ENCODE data around the gene ADM.

Gene ADM

GRCh38 chr11:10354389-10354788 is 49.5 kb downstream of the ADM start:
- in situ Hi-C loops (cut with HindIII; ENCODE audit: low sequenced_read_pairs), result no loop called here
- DNase-seq (ENCODE audit: low read depth, low spot score), result no peak

DNA sequence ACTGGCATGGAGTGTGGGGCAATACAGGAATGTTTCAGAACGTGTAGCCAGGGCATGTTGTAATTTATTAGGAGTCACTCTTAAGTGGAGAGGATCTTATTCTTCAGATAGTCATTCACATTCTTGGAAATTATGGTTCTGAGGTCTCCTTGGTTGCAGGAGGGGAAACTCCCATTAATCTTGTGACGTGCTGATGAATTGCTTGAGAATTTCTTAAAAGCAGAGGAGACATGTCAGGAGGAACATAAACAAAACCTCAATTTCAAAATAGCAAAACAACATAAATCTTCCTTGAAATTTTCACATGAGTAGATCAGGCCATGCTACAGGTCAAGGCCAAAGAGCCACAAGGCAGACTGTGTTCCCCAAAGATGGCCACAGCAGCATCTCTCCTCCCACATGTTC is 50.4 kb downstream of the ADM start:
- in situ Hi-C loops (cut with HindIII; ENCODE audit: low sequenced_read_pairs), result no loop called here
- no peak for DNase-seq (ENCODE audit: low read depth, low spot score)
- TF ChIP-seq, protein P1, sequence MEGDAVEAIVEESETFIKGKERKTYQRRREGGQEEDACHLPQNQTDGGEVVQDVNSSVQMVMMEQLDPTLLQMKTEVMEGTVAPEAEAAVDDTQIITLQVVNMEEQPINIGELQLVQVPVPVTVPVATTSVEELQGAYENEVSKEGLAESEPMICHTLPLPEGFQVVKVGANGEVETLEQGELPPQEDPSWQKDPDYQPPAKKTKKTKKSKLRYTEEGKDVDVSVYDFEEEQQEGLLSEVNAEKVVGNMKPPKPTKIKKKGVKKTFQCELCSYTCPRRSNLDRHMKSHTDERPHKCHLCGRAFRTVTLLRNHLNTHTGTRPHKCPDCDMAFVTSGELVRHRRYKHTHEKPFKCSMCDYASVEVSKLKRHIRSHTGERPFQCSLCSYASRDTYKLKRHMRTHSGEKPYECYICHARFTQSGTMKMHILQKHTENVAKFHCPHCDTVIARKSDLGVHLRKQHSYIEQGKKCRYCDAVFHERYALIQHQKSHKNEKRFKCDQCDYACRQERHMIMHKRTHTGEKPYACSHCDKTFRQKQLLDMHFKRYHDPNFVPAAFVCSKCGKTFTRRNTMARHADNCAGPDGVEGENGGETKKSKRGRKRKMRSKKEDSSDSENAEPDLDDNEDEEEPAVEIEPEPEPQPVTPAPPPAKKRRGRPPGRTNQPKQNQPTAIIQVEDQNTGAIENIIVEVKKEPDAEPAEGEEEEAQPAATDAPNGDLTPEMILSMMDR (IDR thresholded peaks at IDR 0.05; ENCODE audit: low read depth, low read length), result no peak
- no peak overlapping the region for H3K4me3 ChIP-seq (ENCODE audit: low read depth, low read length)

More at GRCh38 chr11:10354389-10354788, 49.5 kb downstream of the ADM start:
- TF ChIP-seq, protein P1 (IDR thresholded peaks at IDR 0.05; ENCODE audit: low read depth, low read length), result no peak
- H3K4me3 ChIP-seq (ENCODE audit: low read depth, low read length), result no peak overlapping the region

- in situ Hi-C loops (cut with HindIII; ENCODE audit: low sequenced_read_pairs), result no loop called here
- TF ChIP-seq, protein P1 (IDR thresholded peaks at IDR 0.05; ENCODE audit: low read depth, low read length), result no peak
- DNase-seq (ENCODE audit: low read depth, low spot score), result no peak
- H3K4me3 ChIP-seq (ENCODE audit: low read depth, low read length), result no peak overlapping the region
Measured at GRCh38 chr11:10356161-10356560, 51.3 kb downstream of the ADM start.

All from astrocyte of the spinal cord (primary cell).